ENCODE data around the gene PMM1.
A peak's percentile ranks its signal among the peaks of the same experiment; 100 is the strongest.
"Not testable (repeated sequence)": the region's sequence is repeated elsewhere in the genome, so short reads cannot be mapped to it uniquely, and the experiment has no call there.

The PMM1 gene

DNA sequence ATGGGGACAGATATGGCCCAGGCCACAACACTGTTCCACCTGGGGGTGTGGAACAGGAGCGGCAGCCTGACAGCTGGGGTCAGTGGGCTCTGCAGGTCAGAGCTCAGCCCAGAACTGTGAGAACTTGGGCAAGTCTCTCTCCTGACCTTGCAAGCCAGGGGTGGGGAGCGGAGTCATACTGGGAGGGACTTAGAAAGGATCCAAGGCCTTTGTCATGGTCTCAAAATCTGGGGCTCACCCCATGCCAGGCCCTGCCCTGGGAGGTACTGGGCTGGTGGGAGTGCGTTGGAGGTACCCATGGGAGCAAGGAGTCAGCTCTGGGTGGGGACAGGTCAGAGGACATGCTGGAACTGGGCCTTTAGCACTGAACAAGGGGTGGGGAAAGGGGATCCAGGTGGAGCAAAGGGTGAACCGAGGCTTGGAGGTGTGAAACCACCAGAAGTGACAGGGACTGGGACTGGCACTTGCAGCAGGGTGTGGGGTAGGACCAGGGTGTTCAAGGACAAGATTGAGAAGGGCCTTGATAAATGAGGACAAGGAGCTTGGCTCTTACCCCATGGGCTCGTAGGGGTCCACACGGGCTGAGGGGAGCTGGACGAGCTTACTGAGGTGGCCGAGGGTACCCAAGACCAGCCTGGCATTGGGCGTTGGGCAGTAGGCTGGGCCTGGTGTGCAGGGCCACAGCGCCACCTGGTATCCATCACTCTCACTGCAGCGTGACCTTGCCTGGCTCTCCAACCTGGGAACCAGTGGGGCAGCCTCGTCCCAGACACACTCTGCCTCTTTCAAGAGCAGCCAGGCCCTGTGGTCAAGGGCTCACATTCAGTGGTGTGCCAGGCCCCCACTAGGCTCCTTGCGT lies 7.4 kb upstream of the PMM1 start:
- peak; percentile 45 for DNase-seq

DNA sequence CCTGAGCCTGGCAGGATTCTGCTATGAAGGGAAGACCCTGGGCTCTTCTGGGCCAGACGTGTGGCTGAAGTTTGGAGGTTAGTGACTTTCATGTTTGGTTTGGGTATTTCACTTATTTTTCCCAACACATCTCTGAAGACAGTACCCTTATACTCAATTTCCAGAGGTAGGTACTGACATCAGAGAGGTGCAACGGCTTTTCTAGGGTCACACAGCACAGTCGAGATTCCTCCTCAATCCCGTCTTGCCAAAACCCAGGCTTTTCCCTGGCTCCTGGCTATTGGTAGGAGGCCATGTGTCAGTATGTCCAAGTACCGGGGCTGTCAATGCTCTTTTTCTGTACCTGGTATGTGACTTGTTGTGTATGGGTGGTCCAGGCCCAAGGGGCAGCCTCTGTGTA lies 6.1 kb upstream of the PMM1 start:
- DNase-seq, result no peak

DNA sequence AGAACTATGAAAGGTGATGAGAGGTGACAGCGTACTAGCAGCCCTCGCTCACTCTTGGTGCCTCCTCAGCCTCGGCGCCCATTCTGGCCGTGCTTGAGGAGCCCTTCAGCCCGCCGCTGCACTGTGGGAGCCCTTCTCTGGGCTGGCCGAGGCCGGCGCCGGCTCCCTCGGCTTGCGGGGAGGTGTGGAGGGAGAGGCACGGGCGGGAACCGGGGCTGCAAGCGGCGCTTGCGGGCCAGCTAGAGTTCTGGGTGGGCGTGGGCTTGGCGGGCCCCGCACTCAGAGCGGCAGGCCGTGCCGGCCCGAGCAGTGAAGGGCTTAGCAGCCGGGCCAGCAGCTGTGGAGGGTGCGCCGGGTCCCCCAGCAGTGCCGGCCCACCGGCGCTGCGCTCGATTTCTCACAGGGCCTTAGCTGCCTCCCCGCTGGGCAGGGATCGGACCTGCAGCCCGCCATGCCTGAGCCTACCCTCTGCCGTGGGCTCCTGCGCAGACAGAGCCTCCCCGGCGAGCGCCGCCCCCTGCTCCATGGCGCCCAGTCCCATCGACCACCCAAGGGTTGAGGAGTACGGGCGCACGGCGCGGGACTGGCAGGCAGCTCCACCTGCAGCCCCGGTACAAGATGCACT lies 3.8 kb upstream of the PMM1 start:
- DNase-seq, result not testable (repeated sequence)

DNA sequence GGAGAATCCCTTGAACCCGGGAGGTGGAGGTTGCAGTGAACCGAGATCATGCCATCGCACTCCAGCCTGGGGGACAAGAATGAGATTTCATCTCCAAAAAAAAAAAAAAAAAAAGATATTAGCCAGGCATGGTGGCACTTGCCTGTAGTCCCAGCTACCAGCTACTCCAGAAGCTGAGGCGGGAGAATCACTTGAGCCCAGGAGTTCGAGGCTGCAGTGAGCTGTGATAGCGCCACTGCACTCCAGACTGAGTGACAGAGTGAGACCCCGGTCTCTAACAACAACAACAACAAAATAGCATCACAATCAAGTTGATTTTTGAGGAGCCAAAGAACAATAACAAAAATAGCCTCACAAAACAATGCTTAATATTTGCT lies 2.3 kb downstream of the PMM1 start:
- DNase-seq, result no peak

DNA sequence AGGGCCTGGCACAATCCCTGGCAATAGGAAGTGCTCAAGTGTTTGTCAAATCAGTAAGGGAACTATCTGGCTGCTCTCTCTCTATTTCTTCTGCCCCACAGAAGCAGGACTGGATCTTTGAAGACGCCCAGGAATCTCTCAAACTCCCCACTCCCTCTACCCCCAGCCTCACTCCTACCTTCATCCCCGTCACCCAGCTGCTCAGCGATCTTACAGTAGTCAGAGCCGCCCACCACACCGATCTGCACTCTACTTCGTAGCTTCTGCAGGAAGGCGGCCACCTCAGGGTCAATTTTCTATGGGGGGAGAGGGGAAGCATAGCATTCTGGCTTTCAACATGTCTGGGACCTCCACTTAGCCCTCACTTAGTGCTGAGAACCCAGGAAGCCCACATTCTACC lies 3.7 kb downstream of the PMM1 start:
- DNase-seq, result no peak

DNA sequence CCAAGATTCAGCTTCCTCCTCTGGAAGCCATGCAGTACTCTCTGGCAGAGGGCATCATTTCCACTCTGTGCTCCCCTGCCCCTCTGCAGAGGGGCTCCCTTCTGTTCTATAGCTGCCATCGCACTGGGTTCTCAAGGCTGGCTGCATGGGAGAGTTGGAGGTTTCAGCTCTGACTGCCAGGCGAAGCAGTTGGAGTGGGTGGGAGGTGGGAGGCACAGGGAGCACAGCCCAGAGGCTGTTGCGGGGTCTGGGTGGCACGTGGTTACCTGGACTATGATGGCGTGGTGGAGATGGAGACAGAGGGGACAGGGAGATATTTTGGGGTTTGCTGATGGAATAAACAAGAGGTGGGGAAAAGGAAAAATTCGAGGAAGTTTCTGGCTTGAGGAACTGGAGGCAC lies 4.8 kb downstream of the PMM1 start:
- no peak for DNase-seq

DNA sequence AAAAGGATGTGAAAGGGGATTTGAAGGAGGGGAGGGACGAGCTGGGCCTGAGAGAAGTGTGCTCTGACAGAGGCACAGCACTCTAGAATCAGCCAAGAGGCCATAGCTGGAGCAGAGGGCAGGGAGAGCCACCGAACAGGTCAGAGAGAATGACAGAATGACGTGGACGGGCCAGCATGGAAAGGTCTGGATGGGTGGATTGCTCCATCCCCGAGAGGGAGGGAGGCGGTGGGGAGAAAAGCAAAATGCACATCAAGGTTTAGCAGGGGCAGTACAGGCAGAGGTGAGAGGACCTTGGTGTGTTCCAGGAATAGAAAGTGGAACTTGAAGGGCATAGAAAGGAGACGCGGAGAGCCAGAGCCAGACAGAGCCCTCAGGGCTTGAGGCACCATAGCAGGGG lies 6.9 kb downstream of the PMM1 start:
- DNase-seq, result no peak

DNA sequence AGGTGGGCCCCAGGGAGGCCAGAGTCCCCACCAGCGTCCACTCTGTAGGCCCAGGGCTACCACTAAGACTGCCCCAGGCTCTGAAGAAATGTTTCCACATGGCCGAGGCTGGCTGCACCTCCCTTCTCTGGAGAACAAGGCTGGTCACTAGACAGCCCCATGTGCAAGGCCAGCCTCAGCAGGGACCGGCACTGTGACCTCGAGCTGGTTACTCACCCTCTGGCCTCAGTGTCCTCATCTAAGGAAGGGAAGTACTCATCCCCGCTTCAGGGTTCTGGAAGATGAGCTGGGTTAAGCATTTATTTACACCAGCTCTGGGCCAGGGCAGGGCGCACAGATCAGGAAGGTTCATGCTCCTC lies 9.7 kb downstream of the PMM1 start:
- no peak for DNase-seq

DNA sequence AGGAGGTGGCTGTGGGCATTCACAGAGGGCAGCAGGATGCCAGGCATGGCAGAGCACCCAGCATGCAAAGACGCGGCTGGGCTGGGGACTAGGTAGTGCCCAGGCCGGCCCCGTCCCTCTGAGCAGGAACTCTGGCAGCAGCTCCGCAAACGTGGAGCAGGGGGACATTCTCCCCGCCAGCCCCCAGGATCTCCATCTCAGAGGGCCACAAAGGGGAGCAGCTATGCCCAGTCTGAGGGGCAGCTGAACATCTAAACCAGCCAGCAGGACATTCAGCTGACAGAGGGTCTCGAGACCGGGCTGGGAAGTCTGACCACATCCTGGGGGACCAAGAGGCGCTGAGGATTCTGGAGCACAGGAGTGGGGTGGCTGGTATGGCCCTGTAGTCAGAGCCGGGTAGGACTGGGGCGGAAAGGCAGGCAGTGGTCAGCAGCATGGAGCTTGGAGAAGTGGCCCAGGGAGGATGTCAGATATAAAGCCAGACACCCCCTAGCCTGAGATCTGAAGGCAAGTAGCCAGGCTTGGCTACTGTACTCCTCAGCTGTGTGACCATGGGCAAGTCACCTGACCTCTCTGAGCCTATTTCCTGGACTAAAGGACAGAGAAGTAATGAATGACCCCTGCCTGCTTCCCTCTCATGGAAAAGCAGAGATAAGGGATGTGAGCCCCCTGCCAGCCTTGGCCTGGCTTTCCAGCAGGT lies 10.2 kb downstream of the PMM1 start:
- no peak for DNase-seq

DNA sequence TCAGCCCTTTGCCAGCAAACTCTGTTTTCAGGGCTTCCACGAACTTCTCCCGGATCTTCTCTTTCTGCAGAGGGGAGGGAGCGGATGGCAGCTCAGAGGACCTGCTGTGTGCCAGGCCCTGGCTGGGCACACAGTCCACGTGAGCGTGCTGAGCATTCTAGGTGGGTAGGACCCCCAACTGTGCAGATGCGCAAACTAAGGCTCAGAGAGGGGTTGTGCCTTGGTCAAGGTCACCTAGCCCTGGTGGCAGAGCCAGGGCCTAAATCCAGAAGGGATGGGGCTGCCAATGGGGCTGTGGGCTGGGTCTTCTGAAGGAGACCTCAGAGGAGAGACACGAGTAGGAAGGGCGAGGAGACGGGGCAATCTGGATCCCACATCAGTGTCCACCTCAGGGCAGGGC lies 10.8 kb downstream of the PMM1 start:
- no peak for DNase-seq

DNA sequence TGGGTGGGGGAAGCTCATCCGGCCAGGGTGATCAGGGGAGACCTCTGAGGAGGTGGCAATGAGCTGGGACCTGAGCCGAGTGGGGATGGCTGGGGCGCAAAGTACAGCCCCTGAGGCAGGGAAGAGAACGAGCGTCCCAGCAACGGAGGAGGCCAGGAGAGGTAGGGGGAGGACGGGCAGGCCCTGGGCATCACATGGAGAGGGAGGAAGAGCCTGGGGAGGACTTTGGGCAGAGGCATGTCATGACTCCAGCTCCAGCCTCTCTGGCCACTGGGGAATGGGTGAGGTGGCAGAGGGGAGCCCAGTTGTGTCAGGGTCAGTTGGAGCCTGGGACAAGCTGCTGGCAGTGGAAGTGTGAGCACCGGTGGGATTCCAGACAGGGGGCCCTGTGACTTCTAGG lies 11.5 kb downstream of the PMM1 start:
- no peak for DNase-seq

DNA sequence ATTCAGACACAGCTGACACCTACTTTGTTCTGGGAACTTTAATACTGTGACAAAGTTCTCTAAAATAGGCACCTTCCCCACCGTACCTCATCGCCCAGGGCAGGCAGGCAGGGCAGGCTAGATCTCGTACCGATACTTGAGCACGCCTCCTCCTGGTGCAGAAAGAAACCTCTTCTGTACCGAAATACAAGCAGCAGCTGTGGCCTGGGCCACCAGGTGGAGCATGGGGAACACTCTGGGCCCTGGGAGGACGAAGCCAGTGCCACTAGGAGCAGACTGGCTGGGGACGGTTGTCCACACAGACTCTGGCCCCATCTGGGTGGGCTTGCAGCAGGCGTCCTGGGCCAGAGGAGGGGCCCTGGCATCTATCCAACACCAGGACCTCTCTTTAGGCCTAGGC lies 12.8 kb downstream of the PMM1 start:
- peak; percentile 45 for DNase-seq

DNA sequence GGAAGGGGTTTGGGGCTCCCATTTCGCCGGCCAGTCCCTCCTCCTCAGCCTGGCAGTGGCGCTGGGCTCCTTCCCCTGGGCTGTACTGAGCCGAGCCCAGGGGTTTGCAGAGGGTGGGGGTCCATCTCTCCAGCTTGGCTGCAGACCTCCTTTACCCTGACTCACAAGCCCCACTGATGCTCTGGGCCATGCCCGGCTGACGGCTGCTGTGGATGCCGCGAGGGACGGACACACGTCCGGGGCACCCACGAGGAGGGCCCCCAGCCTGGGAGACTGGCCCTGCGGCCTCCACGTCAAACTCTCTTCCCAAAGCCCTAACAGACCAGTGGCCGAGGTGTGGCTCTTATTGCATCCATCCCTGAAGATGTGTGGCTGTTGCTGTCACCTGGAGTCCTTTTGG lies 14.1 kb downstream of the PMM1 start:
- DNase-seq, result no peak

DNA sequence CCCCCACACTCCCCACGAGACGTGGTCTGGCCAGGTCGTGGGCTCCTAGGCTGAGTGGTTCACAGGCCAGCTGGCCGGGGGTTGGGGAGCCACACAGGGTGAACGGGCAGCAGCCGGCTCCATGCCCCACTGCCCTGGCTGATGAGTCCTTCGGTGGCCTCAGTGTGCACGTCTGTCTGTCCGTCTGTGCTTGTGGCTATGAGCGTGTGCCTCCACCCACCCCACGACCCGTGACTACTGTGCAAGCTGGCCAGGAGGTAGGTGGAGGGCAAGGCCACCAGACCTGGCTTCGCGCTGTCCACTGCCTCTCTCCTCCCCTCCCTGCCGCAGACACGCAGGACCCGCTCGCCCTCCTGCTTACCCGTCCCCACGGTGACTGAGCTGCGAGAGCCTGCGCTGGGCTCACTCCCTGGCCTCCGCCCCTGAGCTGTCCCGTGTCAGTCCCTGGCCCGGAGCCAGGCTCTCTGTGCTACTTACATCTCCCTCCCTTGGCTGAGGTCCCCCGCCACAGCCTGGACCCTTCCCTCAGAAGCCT lies 14.7 kb downstream of the PMM1 start:
- DNase-seq, result no peak

DNA sequence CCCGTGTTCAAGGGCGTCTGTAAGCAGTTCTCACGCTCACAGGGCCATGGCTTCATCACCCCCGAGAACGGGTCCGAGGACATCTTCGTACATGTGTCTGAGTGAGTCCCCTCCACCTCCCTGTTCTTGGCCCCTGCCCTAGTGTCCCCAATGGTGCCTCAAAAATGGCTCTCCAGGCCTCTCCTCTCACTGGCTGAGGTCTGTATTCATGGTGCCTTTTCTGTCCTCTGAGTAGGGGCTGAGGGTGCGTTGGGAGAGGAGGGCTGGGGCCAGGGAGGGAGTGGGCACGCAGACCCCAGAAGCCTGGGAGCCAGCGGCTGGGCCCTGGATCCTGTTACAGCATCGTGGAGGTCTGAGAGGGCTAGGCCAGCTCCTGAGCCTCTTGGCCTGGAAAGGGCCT lies 16.0 kb downstream of the PMM1 start:
- DNase-seq, result no peak

DNA sequence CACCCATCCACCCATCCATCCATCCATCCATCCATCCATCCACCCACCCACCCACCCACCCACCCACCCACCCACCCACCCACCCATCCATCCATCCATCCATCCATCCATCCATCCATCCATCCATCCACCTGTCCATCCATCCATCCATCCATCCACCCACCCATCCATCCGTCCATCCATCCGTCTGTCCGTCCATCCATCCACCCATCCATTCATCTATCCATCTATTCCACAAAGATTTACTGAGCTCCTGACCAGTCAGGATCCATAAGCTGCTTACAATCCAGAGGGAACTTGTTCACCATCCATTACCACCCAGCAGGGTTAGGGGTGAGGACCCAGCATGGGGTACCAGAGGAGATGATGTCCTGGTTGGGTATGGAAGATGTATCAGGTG lies 17.3 kb downstream of the PMM1 start:
- DNase-seq, result not testable (repeated sequence)

DNA sequence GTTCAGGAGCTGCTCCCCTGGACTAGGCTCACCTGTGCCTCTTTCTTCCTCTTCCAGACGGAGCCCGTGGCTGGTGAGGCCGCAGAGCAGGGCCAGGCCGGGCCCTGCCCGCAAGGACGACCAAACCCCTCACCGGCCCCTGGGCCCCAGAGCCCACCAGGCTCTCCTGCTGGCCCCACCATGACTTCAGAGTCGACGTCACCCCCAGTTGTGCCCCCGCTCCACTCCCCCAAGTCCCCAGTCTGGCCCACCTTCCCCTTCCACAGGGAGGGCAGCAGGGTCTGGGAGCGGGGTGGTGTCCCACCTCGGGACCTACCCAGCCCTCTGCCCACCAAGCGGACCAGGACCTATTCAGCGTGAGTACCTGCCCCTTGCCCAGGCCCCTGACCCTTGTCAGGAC lies 17.9 kb downstream of the PMM1 start:
- no peak for DNase-seq

DNA sequence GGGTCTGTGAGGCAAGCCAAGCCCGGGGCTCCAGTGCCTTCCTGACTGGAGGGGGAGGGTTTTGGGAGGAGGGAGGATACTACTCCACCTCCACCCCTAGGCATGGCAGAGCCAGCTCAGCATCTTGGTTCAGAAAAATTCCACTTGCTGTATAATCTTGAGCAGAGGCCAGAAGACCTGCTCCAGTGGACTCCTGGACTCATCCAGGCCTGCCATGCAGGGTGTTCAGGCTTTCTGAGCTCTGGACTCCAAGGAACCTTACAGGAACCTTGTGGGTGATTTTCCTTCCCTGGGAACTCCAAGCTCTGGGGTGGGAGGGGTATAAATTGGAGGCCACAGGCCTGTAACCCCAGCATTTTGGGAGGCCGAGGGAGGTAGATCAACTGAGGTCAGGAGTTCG lies 19.4 kb downstream of the PMM1 start:
- DNase-seq, result no peak

DNA sequence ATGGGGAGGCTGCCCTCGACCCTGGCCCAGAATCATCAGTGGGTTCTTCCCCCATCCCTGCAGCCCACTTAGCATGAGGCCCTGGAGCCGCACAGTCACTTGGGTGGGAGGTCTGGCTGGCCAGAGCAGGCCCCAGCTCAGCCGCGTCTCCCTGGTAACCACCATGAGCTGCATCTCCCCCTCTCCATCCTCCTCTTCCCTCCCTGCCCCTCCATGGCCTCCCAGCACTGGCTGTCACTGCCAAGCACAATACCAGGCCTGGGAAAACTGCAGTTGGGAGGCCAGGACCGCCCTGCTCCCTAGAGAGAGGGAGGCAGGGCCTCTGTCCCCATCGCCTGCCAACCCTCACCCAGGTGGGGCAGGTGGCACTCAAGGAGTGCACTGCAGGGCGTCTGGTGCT lies 20.8 kb downstream of the PMM1 start:
- DNase-seq, result no peak

DNA sequence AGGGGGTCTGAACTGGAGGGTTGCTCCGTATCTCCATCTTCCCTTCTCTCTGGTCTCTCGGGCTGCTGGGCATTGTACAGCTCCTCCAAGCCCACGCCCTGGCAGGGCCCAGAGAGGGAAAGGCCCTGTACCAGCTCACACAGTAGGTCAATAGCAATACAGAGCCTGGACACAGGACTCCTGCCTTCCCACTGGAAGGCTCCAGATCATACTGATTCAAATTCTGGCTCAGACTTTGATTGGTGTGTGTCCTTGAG lies 22.2 kb downstream of the PMM1 start:
- DNase-seq, result no peak

DNA sequence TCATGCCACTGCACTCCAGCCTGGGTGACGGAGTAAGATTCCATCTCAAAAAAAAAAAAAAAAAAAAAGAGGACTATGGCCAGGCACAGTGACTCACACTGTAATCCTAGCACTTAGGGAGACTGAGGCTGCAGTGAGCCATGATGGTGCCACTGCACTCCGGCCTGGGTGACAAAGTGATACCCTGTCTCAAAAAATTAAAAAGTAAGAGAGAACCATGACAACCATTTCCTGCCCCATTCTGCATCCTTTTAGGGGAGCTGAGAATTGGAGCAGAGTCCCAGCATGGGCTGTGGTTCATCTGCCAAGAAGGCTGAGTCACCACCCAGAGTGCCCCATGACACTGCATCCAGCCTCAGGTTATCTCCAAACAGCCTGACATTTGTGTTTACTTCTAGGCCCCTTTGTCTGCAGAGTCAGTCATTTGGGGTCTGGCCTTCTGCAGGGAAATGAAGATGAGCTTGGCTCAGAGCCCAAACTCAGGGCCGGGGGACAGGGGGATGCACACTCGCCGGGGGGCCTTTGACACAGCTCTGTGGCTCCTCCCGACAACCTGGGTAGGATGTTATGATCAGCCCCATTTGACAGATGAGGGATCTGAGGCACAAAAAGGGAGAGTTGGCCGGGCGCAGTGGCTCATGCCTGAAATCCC lies 24.1 kb downstream of the PMM1 start:
- peak; percentile 58 for DNase-seq

DNA sequence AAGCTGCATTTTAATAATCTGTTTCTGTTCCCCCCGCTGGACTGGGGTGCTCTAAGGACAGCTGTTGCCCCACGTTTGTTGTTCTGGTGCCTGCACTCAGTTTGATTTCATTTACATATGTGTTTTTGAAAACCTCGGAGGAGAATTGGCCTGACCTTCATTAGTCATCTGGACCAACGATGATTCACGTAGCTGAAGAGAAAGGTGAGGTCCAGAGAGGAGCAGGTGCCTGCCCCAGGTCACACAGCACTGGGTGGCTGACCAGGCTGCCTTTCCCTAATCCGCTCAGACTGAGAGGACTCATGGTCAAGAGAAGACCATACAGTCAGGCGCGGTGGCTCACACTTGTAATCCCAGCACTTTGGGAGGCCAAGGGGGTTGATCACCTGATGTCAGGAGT lies 25.1 kb downstream of the PMM1 start:
- no peak for DNase-seq

DNA sequence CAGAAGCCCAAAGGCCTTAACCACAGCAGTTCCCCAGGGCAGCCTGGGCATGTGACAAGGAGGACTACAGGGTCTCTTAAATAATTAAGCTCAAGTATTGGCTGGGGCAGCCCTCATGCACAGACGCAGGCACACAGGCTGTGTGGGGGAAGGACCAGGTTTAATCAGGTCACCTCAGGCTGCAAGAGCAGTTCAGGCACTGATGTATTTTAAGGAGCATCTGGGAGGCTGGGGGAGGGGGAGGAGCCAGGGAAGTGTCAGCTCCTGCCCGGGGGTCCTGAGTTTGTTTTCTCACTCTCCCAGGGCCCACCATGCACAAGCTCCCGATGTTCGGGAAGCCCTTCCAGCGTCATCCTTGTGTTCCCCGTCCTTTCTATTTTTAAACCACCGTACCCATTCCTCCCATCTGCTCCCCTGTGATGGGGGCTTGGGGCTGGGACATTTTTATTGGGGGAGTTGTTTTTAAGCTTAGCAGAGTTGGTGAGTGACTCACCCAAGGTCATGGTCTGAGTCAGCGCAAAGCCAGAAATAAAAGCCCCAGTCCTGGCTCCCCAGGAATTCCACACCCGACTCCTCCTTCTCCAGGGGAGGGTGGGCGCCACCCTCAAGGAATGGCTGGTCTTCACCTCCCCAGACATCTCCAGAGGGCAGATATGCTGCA lies 26.5 kb downstream of the PMM1 start:
- no peak for DNase-seq
